HEK293 (cell line): ENCODE measurements around the gene DGKH.

Experiments
- CTCF ChIA-PET: fragments of 350-600 bp; formaldehyde crosslinking; extraction: SDS; loops from one replicate; lab custom pipeline; 2021; ENCODE audit warnings: antibody characterized with exemption; lab: Yijun Ruan, JAX
- POLR2A ChIA-PET: fragments of 300-600 bp; formaldehyde crosslinking; extraction: SDS; loops from one replicate; lab custom pipeline; 2020; ENCODE audit warnings: antibody characterized with exemption, inconsistent platforms; lab: Yijun Ruan, JAX
- H3K27ac ChIP-seq: fragments of 200-500 bp; sonication (Bioruptor generic); 2 replicates; pipeline ENCODE4 v1.5.1; 2014; ENCODE audit warnings: low read depth, low read length, control low read depth, inconsistent platforms; ENCODE audit errors: extremely low read depth
- H3K36me3 ChIP-seq, 2 experiments: fragments of 200-500 bp in 1 of 2; sonication (Bioruptor generic) in 1 of 2; 1 replicate in 1 of 2; 2 replicates in 1 of 2; pipeline ENCODE4 v1.5.1; 2014 to 2017; ENCODE audit warnings: inconsistent platforms in 2 of 2, low read length in 2 of 2; ENCODE audit not compliant: control insufficient read depth in 2 of 2, insufficient read depth in 1 of 2
- H3K4me1 ChIP-seq: fragments of 200-500 bp; sonication (Bioruptor generic); 2 replicates; pipeline ENCODE4 v1.5.1; 2014; ENCODE audit warnings: mild to moderate bottlenecking, low read length, inconsistent platforms; ENCODE audit not compliant: control insufficient read depth, insufficient read depth
- H3K4me3 ChIP-seq: 2 replicates; pipeline ENCODE4 v1.5.1; 2011; ENCODE audit warnings: low read depth, mild to moderate bottlenecking, control low read depth, low read length, moderate library complexity
- H3K9me3 ChIP-seq: fragments of 200-500 bp; sonication (Bioruptor generic); 2 replicates; pipeline ENCODE4 v1.5.1; 2014; ENCODE audit warnings: low read depth, low read length, inconsistent platforms; ENCODE audit not compliant: control insufficient read depth, insufficient read depth
- GFI1B ChIP-seq: fragments of 450-650 bp; formaldehyde crosslinking; IDR thresholded peaks from 2 replicates; pipeline ENCODE4 v1.5.1; 2016; ENCODE audit warnings: missing biosample characterization, missing genetic modification characterization
- GLIS1 ChIP-seq: fragments of 450-650 bp; formaldehyde crosslinking; IDR thresholded peaks from 2 replicates; pipeline ENCODE4 v1.5.1; 2016; ENCODE audit warnings: missing biosample characterization, missing genetic modification characterization
- GLIS2 ChIP-seq: fragments of 450-650 bp; formaldehyde crosslinking; IDR thresholded peaks from 2 replicates; pipeline ENCODE4 v1.5.1; 2016; ENCODE audit warnings: missing biosample characterization, missing genetic modification characterization
- KLF10 ChIP-seq: fragments of 450-650 bp; IDR thresholded peaks from 2 replicates; pipeline ENCODE4 v1.5.1; 2018; ENCODE audit warnings: missing biosample characterization, mild to moderate bottlenecking, missing genetic modification characterization
- PBX3 ChIP-seq: sonication (generic); formaldehyde crosslinking; IDR thresholded peaks from 2 replicates; pipeline ENCODE4 v1.8.1; 2022; ENCODE audit warnings: mild to moderate bottlenecking, moderate library complexity, missing genetic modification reagents
- SCRT1 ChIP-seq: fragments of 450-650 bp; formaldehyde crosslinking; IDR thresholded peaks from 2 replicates; pipeline ENCODE4 v1.5.1; 2016; ENCODE audit warnings: missing biosample characterization, missing genetic modification characterization, borderline replicate concordance
- SCRT2 ChIP-seq: fragments of 450-650 bp; formaldehyde crosslinking; IDR thresholded peaks from 2 replicates; pipeline ENCODE4 v1.5.1; 2016; ENCODE audit warnings: missing biosample characterization, missing genetic modification characterization
- WT1 ChIP-seq: fragments of 450-650 bp; formaldehyde crosslinking; IDR thresholded peaks from 2 replicates; pipeline ENCODE4 v1.5.1; 2016; ENCODE audit warnings: missing biosample characterization, missing genetic modification characterization
- ZBTB44 ChIP-seq: fragments of 450-650 bp; IDR thresholded peaks from 2 replicates; pipeline ENCODE4 v1.5.1; 2018; ENCODE audit warnings: missing biosample characterization, mild to moderate bottlenecking, missing genetic modification characterization
- ZBTB6 ChIP-seq: fragments of 450-650 bp; formaldehyde crosslinking; IDR thresholded peaks from 2 replicates; pipeline ENCODE4 v1.5.1; 2017; ENCODE audit warnings: missing biosample characterization, missing genetic modification characterization
- ZNF133 ChIP-seq: fragments of 450-650 bp; formaldehyde crosslinking; IDR thresholded peaks from 2 replicates; pipeline ENCODE4 v1.5.1; 2016; ENCODE audit warnings: missing biosample characterization, missing genetic modification characterization
- ZNF24 ChIP-seq: fragments of 450-650 bp; formaldehyde crosslinking; IDR thresholded peaks from 2 replicates; pipeline ENCODE4 v1.5.1; 2016; ENCODE audit warnings: missing biosample characterization, missing genetic modification characterization
- ZNF362 ChIP-seq: fragments of 450-650 bp; formaldehyde crosslinking; IDR thresholded peaks from 2 replicates; pipeline ENCODE4 v1.5.1; 2016; ENCODE audit warnings: missing biosample characterization, missing genetic modification characterization
- ZNF501 ChIP-seq: fragments of 450-650 bp; formaldehyde crosslinking; IDR thresholded peaks from 2 replicates; pipeline ENCODE4 v1.5.1; 2016; ENCODE audit warnings: missing biosample characterization, missing genetic modification characterization
- ZNF518A ChIP-seq: fragments of 450-650 bp; formaldehyde crosslinking; conservative IDR thresholded peaks from 2 replicates; pipeline ENCODE4 v1.5.1; 2016; ENCODE audit warnings: low read depth, missing biosample characterization, missing genetic modification characterization
- ZNF621 ChIP-seq: fragments of 450-650 bp; formaldehyde crosslinking; IDR thresholded peaks from 2 replicates; pipeline ENCODE4 v1.5.1; 2017; ENCODE audit warnings: missing biosample characterization, missing genetic modification characterization
- ZNF623 ChIP-seq: fragments of 450-650 bp; formaldehyde crosslinking; IDR thresholded peaks from 2 replicates; pipeline ENCODE4 v1.5.1; 2016; ENCODE audit warnings: missing biosample characterization, missing genetic modification characterization
- ZNF626 ChIP-seq: fragments of 450-650 bp; sonication (Bioruptor Pico); formaldehyde crosslinking; IDR thresholded peaks from 2 replicates; pipeline ENCODE4 v1.5.1; 2018; ENCODE audit warnings: missing biosample characterization, missing genetic modification characterization, inconsistent platforms
- ZNF843 ChIP-seq: fragments of 450-650 bp; formaldehyde crosslinking; IDR thresholded peaks from 2 replicates; pipeline ENCODE4 v1.5.1; 2016; ENCODE audit warnings: missing biosample characterization, missing genetic modification characterization
- TF ChIP-seq, protein P1 (sequence below): fragments of 450-650 bp; formaldehyde crosslinking; IDR thresholded peaks from 2 replicates; pipeline ENCODE4 v1.5.1; 2016; ENCODE audit warnings: missing biosample characterization, missing genetic modification characterization
- TF ChIP-seq, protein P2 (sequence below): fragments of 450-650 bp; formaldehyde crosslinking; IDR thresholded peaks from 2 replicates; pipeline ENCODE4 v1.5.0; 2017; ENCODE audit warnings: missing biosample characterization, missing genetic modification characterization, borderline replicate concordance

The DGKH gene

GRCh38 chr13:42113478-42113877 is 65.0 kb downstream of the DGKH start:
- no peak for TF ChIP-seq KLF10
- peak; percentile 40; the same call in 1 of the 2 replicates for TF ChIP-seq GLIS1 (tag by site-specific recombination)
- no peak for TF ChIP-seq GLIS2 (tag by site-specific recombination)
- 0 out of 2 replicates have a peak, but pooled peaks have one; percentile 42 for TF ChIP-seq SCRT2
- H3K4me3 ChIP-seq, result no peak overlapping the region
- no peak overlapping the region for H3K27ac ChIP-seq
- peaks cover 13% of the 10 kb centered on the region; the same call in 1 of the 2 replicates for H3K4me1 ChIP-seq
- ChIA-PET CTCF (interaction anchor here (1.0 kb wide), 1 partner anchor 9 kb away, joined by 3 read pairs; no protein-coding TSS in a partner anchor), POLR2A (no interaction called here)
- H3K36me3 ChIP-seq, result no peaks in the 10 kb centered on the region
- H3K9me3 ChIP-seq, result no peaks in the 10 kb centered on the region

DNA sequence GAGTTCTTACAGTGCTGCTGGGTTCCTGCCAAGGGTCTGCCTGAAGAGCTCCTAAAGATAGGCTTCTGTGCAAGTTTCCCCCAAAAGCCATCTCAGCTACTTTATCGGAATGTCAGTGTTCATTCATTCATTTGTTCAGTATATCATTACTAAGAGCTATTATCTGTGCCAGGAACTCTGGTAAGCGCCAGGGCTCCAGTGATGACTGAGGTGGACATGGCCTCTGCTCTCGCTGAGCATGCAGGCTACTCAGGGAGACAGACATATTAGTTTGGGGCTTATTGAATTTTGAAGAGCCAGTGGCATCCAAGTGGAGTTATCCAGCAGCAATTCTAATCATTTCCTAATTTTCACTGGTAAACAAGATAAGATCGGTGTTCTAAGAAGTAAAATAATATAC is 65.8 kb downstream of the DGKH start:
- Histone ChIP-seq H3K4me3 (no peak overlapping the region), H3K4me1 (peaks cover 13% of the 10 kb centered on the region; the same call in 1 of the 2 replicates), H3K9me3 (no peaks in the 10 kb centered on the region), H3K27ac (no peak overlapping the region), H3K36me3 (no peaks in the 10 kb centered on the region)
- ChIA-PET POLR2A (no interaction called here), CTCF (interaction anchor here (0.7 kb wide), 1 partner anchor 360 kb away, joined by 3 read pairs; no protein-coding TSS in a partner anchor)
- TF ChIP-seq ZBTB44 (no peak), WT1 (tag by site-specific recombination) (no peak), GFI1B (tag by site-specific recombination) (no peak), ZNF518A (tag by site-specific recombination) (no peak), ZNF623 (tag by site-specific recombination) (no peak), ZNF133 (tag by site-specific recombination) (no peak), ZNF621 (tag by site-specific recombination) (no peak), ZNF843 (tag by site-specific recombination) (no peak), ZNF626 (tag by site-specific recombination) (no peak), ZNF362 (tag by site-specific recombination) (no peak), ZNF501 (tag by site-specific recombination) (no peak), ZBTB6 (tag by site-specific recombination) (no peak), PBX3 (no peak), ZNF24 (no peak), SCRT1 (tag by site-specific recombination) (no peak)
- TF ChIP-seq, protein P1, sequence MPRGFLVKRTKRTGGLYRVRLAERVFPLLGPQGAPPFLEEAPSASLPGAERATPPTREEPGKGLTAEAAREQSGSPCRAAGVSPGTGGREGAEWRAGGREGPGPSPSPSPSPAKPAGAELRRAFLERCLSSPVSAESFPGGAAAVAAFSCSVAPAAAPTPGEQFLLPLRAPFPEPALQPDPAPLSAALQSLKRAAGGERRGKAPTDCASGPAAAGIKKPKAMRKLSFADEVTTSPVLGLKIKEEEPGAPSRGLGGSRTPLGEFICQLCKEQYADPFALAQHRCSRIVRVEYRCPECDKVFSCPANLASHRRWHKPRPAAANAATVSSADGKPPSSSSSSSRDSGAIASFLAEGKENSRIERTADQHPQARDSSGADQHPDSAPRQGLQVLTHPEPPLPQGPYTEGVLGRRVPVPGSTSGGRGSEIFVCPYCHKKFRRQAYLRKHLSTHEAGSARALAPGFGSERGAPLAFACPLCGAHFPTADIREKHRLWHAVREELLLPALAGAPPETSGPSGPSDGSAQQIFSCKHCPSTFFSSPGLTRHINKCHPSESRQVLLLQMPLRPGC (tag by site-specific recombination), result no peak
- TF ChIP-seq, protein P2, sequence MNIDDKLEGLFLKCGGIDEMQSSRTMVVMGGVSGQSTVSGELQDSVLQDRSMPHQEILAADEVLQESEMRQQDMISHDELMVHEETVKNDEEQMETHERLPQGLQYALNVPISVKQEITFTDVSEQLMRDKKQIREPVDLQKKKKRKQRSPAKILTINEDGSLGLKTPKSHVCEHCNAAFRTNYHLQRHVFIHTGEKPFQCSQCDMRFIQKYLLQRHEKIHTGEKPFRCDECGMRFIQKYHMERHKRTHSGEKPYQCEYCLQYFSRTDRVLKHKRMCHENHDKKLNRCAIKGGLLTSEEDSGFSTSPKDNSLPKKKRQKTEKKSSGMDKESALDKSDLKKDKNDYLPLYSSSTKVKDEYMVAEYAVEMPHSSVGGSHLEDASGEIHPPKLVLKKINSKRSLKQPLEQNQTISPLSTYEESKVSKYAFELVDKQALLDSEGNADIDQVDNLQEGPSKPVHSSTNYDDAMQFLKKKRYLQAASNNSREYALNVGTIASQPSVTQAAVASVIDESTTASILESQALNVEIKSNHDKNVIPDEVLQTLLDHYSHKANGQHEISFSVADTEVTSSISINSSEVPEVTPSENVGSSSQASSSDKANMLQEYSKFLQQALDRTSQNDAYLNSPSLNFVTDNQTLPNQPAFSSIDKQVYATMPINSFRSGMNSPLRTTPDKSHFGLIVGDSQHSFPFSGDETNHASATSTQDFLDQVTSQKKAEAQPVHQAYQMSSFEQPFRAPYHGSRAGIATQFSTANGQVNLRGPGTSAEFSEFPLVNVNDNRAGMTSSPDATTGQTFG (tag by site-specific recombination), result no peak
